ENCODE data around the gene IFNAR1. TPM values are rescaled to one million over a fixed set of nuclear protein-coding genes. Genes with fewer than 3 reads are reported as not detected.

IFNAR1 gene
- total and polyA plus RNA-seq, 2 donors from 2014 or later = 15.9 to 60.9 TPM

- intact Hi-C loops (cut with DNase I) = no loop called here
Observed at GRCh38 chr21:33392284-33392985, 67.7 kb downstream of the IFNAR1 start.

DNA sequence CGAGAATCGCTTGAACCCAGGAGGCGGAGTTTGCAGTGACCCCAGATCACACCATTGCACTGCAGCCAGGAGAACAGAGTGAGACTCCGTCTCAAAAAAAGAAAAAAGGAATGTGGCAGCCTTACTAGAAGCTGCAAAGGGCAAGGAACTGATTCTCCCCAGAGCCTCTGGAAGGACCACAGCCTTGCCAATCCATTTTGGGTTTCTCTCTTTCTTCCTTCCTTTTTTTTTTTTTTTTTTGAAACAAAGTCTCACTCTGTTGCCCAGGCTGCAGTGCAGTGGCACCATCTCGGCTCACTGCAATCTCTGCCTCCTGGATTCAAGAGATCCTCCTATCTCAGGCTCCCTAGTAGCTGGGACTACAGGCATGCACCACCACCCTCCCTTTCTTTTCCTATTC lies 68.6 kb downstream of the IFNAR1 start:
- Histone ChIP-seq H3K9ac (ENCODE audit: low read length in 3 of 3) (no peak overlapping the region), H3K36me3 (ENCODE audit: control insufficient read depth in 2 of 3, insufficient read depth in 3 of 3, low read length in 3 of 3) (no peaks in the 10 kb centered on the region), H3K4me3 (ENCODE audit: low read length in 3 of 3) (no peak overlapping the region), H3K27me3 (ENCODE audit: control insufficient read depth, insufficient read depth, low read length) (no peaks in the 10 kb centered on the region), H3K4me1 (ENCODE audit: control insufficient read depth in 2 of 3, insufficient read depth in 2 of 3, low read depth in 1 of 3, low read length in 3 of 3) (no peaks in the 10 kb centered on the region), H3K9me3 (ENCODE audit: control insufficient read depth in 2 of 3, insufficient read depth in 1 of 3, low read length in 3 of 3) (no peaks in the 10 kb centered on the region), H3K27ac (ENCODE audit: low read depth in 2 of 2, low read length in 2 of 2) (no peak overlapping the region)
- peak in 1 of 5 donors; percentile 4 for DNase-seq
- no peak for FAIRE-seq
- intact Hi-C loops (cut with DNase I) = no loop called here
- TF ChIP-seq CTCF (IDR thresholded peaks at IDR 0.05; ENCODE audit: borderline replicate concordance, extremely low read depth, insufficient read depth) = no peak

More at GRCh38 chr21:33392284-33392985, 67.7 kb downstream of the IFNAR1 start:
- Histone ChIP-seq H3K27ac (ENCODE audit: low read depth in 2 of 2, low read length in 2 of 2) (no peak overlapping the region), H3K27me3 (ENCODE audit: control insufficient read depth, insufficient read depth, low read length) (no peaks in the 10 kb centered on the region), H3K4me3 (ENCODE audit: low read length in 3 of 3) (no peak overlapping the region), H3K36me3 (ENCODE audit: control insufficient read depth in 2 of 3, insufficient read depth in 3 of 3, low read length in 3 of 3) (no peaks in the 10 kb centered on the region), H3K9me3 (ENCODE audit: control insufficient read depth in 2 of 3, insufficient read depth in 1 of 3, low read length in 3 of 3) (no peaks in the 10 kb centered on the region), H3K4me1 (ENCODE audit: control insufficient read depth in 2 of 3, insufficient read depth in 2 of 3, low read depth in 1 of 3, low read length in 3 of 3) (no peaks in the 10 kb centered on the region), H3K9ac (ENCODE audit: low read length in 3 of 3) (no peak overlapping the region)
- FAIRE-seq (no peak), DNase-seq (peak in 1 of 5 donors; percentile 25)
- no peak for TF ChIP-seq CTCF (IDR thresholded peaks at IDR 0.05; ENCODE audit: borderline replicate concordance, extremely low read depth, insufficient read depth)

- H3K4me3 ChIP-seq (ENCODE audit: low read length in 3 of 3) = no peak overlapping the region
- H3K27me3 ChIP-seq (ENCODE audit: control insufficient read depth, insufficient read depth, low read length) = no peaks in the 10 kb centered on the region
- DNase-seq (no peak), FAIRE-seq (no peak)
- no peak overlapping the region for H3K27ac ChIP-seq (ENCODE audit: low read depth in 2 of 2, low read length in 2 of 2)
- H3K4me1 ChIP-seq (ENCODE audit: control insufficient read depth in 2 of 3, insufficient read depth in 2 of 3, low read depth in 1 of 3, low read length in 3 of 3) = no peaks in the 10 kb centered on the region
- H3K9me3 ChIP-seq (ENCODE audit: control insufficient read depth in 2 of 3, insufficient read depth in 1 of 3, low read length in 3 of 3) = no peaks in the 10 kb centered on the region
- TF ChIP-seq CTCF (IDR thresholded peaks at IDR 0.05; ENCODE audit: borderline replicate concordance, extremely low read depth, insufficient read depth) = no peak
- no peak overlapping the region for H3K9ac ChIP-seq (ENCODE audit: low read length in 3 of 3)
- no peaks in the 10 kb centered on the region for H3K36me3 ChIP-seq (ENCODE audit: control insufficient read depth in 2 of 3, insufficient read depth in 3 of 3, low read length in 3 of 3)
- intact Hi-C loops (cut with DNase I) = no loop called here
Observed at GRCh38 chr21:33394260-33394659, 69.5 kb downstream of the IFNAR1 start.
